Chondrocyte (in vitro differentiated cells): ENCODE measurements around the gene PRDM12. TPM values are rescaled to one million over a fixed set of nuclear protein-coding genes. Genes with fewer than 3 reads are reported as not detected.

Source experiments
- DNase-seq: peaks from one replicate; pipeline ENCODE4 v3.0.0; 2021; ENCODE audit warnings: mixed read lengths, low spot score
- H3K27ac Mint-ChIP-seq: one replicate; pipeline ENCODE4 v1.8.0; 2021; ENCODE audit warnings: mild to moderate bottlenecking, moderate library complexity, mixed read lengths; ENCODE audit not compliant: unreplicated experiment
- H3K27me3 Mint-ChIP-seq: 2 replicates; pipeline ENCODE4 v1.8.0; 2021; ENCODE audit warnings: low read depth, mixed read lengths
- H3K36me3 Mint-ChIP-seq: 2 replicates; pipeline ENCODE4 v1.8.0; 2021; ENCODE audit warnings: low read depth, mixed read lengths
- H3K4me1 Mint-ChIP-seq: 2 replicates; pipeline ENCODE4 v1.8.0; 2021; ENCODE audit warnings: low read depth, mild to moderate bottlenecking, mixed read lengths
- H3K4me3 Mint-ChIP-seq: one replicate; pipeline ENCODE4 v1.8.0; 2021; ENCODE audit warnings: mild to moderate bottlenecking, moderate library complexity, mixed read lengths; ENCODE audit not compliant: unreplicated experiment
- H3K9me3 Mint-ChIP-seq: 2 replicates; pipeline ENCODE4 v1.8.0; 2021; ENCODE audit warnings: low read depth, mixed read lengths
- CTCF ChIP-seq: fragments of 200-600 bp; sonication (generic); IDR thresholded peaks from 2 replicates; pipeline ENCODE4 v1.5.0; 2021; ENCODE audit warnings: antibody characterized with exemption, mild to moderate bottlenecking, moderate library complexity
- total RNA-seq: library from RNA; stranded (reverse); gene quantifications from 3 replicates; pipeline ENCODE4 v1.2.1, GENCODE V29; 2021

Gene PRDM12
- total RNA-seq, 1 donor from 2014 or later = 0.10 TPM

- H3K27me3 Mint-ChIP-seq = no peaks in the 10 kb centered on the region
These were observed 37.3 kb upstream of the PRDM12 start for GRCh38 chr9:130627051-130627450.

GRCh38 chr9:130627896-130628792, 36.2 kb upstream of the PRDM12 start:
- H3K27ac Mint-ChIP-seq = no peak overlapping the region
- H3K4me1 Mint-ChIP-seq = no peaks in the 10 kb centered on the region
- H3K27me3 Mint-ChIP-seq = no peaks in the 10 kb centered on the region
- TF ChIP-seq CTCF = no peak
- H3K4me3 Mint-ChIP-seq = no peak overlapping the region
- H3K36me3 Mint-ChIP-seq = peaks cover 31% of the 10 kb centered on the region
- H3K9me3 Mint-ChIP-seq = no peaks in the 10 kb centered on the region
- DNase-seq = no peak

More at GRCh38 chr9:130627051-130627450, 37.3 kb upstream of the PRDM12 start:
- H3K36me3 Mint-ChIP-seq = peaks cover 30% of the 10 kb centered on the region
- no peak overlapping the region for H3K27ac Mint-ChIP-seq
- DNase-seq = no peak
- TF ChIP-seq CTCF = no peak
- no peak overlapping the region for H3K4me3 Mint-ChIP-seq
- no peaks in the 10 kb centered on the region for H3K4me1 Mint-ChIP-seq
- no peaks in the 10 kb centered on the region for H3K9me3 Mint-ChIP-seq

GRCh38 chr9:130629443-130630070, 34.8 kb upstream of the PRDM12 start:
- Mint-ChIP-seq H3K36me3 (peaks cover 32% of the 10 kb centered on the region), H3K27ac (no peak overlapping the region), H3K9me3 (no peaks in the 10 kb centered on the region), H3K27me3 (no peaks in the 10 kb centered on the region), H3K4me1 (no peaks in the 10 kb centered on the region), H3K4me3 (no peak overlapping the region)
- DNase-seq = no peak
- TF ChIP-seq CTCF = no peak

- H3K4me1 Mint-ChIP-seq = no peaks in the 10 kb centered on the region
- no peak overlapping the region for H3K4me3 Mint-ChIP-seq
- H3K9me3 Mint-ChIP-seq = no peaks in the 10 kb centered on the region
- no peak for TF ChIP-seq CTCF
- no peaks in the 10 kb centered on the region for H3K27me3 Mint-ChIP-seq
- H3K36me3 Mint-ChIP-seq = peaks cover 37% of the 10 kb centered on the region
- no peak for DNase-seq
- no peak overlapping the region for H3K27ac Mint-ChIP-seq
These were observed 34.3 kb upstream of the PRDM12 start for GRCh38 chr9:130630071-130630450.

GRCh38 chr9:130630506-130631330, 33.7 kb upstream of the PRDM12 start:
- Mint-ChIP-seq H3K4me1 (no peaks in the 10 kb centered on the region), H3K27me3 (no peaks in the 10 kb centered on the region), H3K9me3 (no peaks in the 10 kb centered on the region), H3K27ac (no peak overlapping the region), H3K36me3 (peaks cover 39% of the 10 kb centered on the region), H3K4me3 (no peak overlapping the region)
- TF ChIP-seq CTCF = no peak
- DNase-seq = no peak
